MM.1S (cell line): ENCODE results near the gene SLX4IP.
"Not testable (repeated sequence)": the region's sequence is repeated elsewhere in the genome, so short reads cannot be mapped to it uniquely, and the experiment has no call there.

Source experiments
- DNase-seq: peaks from one replicate; pipeline ENCODE4 v3.0.0-alpha.2; 2015
- H2AFZ ChIP-seq: fragments of 300-600 bp; sonication (generic); 2 replicates; pipeline ENCODE4 v1.6.0; 2016; ENCODE audit warnings: antibody characterized with exemption, low read length
- H3F3A ChIP-seq: fragments of 300-600 bp; sonication (generic); 2 replicates; pipeline ENCODE4 v1.6.1; 2016; ENCODE audit warnings: mild to moderate bottlenecking, antibody characterized with exemption, low read length, moderate library complexity, mixed read lengths; ENCODE audit not compliant: insufficient read depth
- H3K27ac ChIP-seq: fragments of 300-600 bp; sonication (generic); 2 replicates; pipeline ENCODE4 v1.5.1; 2016; ENCODE audit warnings: mild to moderate bottlenecking, low read length
- H3K27me3 ChIP-seq: fragments of 300-600 bp; sonication (generic); replicated peaks from 2 replicates; pipeline ENCODE4 v1.6.0; 2016; ENCODE audit warnings: low read length; ENCODE audit not compliant: insufficient read depth
- H3K36me3 ChIP-seq: fragments of 300-600 bp; sonication (generic); replicated peaks from 2 replicates; pipeline ENCODE4 v1.6.1; 2016; ENCODE audit warnings: mild to moderate bottlenecking, low read length, mixed read lengths; ENCODE audit not compliant: insufficient read depth
- H3K4me1 ChIP-seq: fragments of 300-600 bp; sonication (generic); 2 replicates; pipeline ENCODE4 v1.6.1; 2016; ENCODE audit warnings: low read length, mixed read lengths
- H3K4me2 ChIP-seq: fragments of 300-600 bp; sonication (generic); 2 replicates; pipeline ENCODE4 v1.6.0; 2016; ENCODE audit warnings: low read depth, low read length
- H3K4me3 ChIP-seq: fragments of 300-600 bp; sonication (generic); 2 replicates; pipeline ENCODE4 v1.5.1; 2016; ENCODE audit warnings: low read length, mixed read lengths
- H3K79me2 ChIP-seq: fragments of 300-600 bp; sonication (generic); 2 replicates; pipeline ENCODE4 v1.6.1; 2016; ENCODE audit warnings: mixed run types, low read length, mixed read lengths
- H3K9ac ChIP-seq: fragments of 300-600 bp; sonication (generic); 2 replicates; pipeline ENCODE4 v1.6.1; 2016; ENCODE audit warnings: low read length, mixed read lengths
- H3K9me2 ChIP-seq: fragments of 300-600 bp; sonication (generic); replicated peaks from 2 replicates; pipeline ENCODE4 v1.6.1; 2016; ENCODE audit warnings: mild to moderate bottlenecking, low read length, mixed read lengths; ENCODE audit not compliant: insufficient read depth
- H3K9me3 ChIP-seq: fragments of 300-600 bp; sonication (generic); replicated peaks from 2 replicates; pipeline ENCODE4 v1.6.1; 2016; ENCODE audit warnings: mild to moderate bottlenecking, low read length, mixed read lengths; ENCODE audit not compliant: insufficient read depth
- H4K20me1 ChIP-seq: fragments of 300-600 bp; sonication (generic); 2 replicates; pipeline ENCODE4 v1.6.1; 2016; ENCODE audit warnings: mild to moderate bottlenecking, low read length, moderate library complexity, mixed read lengths; ENCODE audit not compliant: insufficient read depth
- EZH2 ChIP-seq: fragments of 300-600 bp; sonication (generic); optimal IDR thresholded peaks from 2 replicates; pipeline ENCODE3; 2017; ENCODE audit warnings: low read depth, mild to moderate bottlenecking, antibody characterized with exemption, low read length, mixed read lengths
- EZH2phosphoT487 ChIP-seq: fragments of 300-600 bp; sonication (generic); IDR thresholded peaks from 2 replicates; pipeline ENCODE4 v1.6.1; 2018; ENCODE audit warnings: antibody characterized with exemption, low read length
- TF ChIP-seq, protein P1 (sequence below): fragments of 300-600 bp; sonication (generic); IDR thresholded peaks from 2 replicates; pipeline ENCODE4 v1.5.1; 2016; ENCODE audit warnings: antibody characterized with exemption, low read length, mixed read lengths

Gene SLX4IP

GRCh38 chr20:10585308-10585707 lies 150.2 kb downstream of the SLX4IP start:
- no peaks in the 10 kb centered on the region for H4K20me1 ChIP-seq
- H3F3A ChIP-seq: no peaks in the 10 kb centered on the region
- H3K4me2 ChIP-seq: no peak overlapping the region
- no peaks in the 10 kb centered on the region for H3K9me2 ChIP-seq
- H3K79me2 ChIP-seq: no peaks in the 10 kb centered on the region
- DNase-seq: no peak
- no peaks in the 10 kb centered on the region for H3K36me3 ChIP-seq
- H2AFZ ChIP-seq: no peak overlapping the region
- no peak for TF ChIP-seq EZH2phosphoT487
- TF ChIP-seq EZH2: no peak
- TF ChIP-seq, protein P1, sequence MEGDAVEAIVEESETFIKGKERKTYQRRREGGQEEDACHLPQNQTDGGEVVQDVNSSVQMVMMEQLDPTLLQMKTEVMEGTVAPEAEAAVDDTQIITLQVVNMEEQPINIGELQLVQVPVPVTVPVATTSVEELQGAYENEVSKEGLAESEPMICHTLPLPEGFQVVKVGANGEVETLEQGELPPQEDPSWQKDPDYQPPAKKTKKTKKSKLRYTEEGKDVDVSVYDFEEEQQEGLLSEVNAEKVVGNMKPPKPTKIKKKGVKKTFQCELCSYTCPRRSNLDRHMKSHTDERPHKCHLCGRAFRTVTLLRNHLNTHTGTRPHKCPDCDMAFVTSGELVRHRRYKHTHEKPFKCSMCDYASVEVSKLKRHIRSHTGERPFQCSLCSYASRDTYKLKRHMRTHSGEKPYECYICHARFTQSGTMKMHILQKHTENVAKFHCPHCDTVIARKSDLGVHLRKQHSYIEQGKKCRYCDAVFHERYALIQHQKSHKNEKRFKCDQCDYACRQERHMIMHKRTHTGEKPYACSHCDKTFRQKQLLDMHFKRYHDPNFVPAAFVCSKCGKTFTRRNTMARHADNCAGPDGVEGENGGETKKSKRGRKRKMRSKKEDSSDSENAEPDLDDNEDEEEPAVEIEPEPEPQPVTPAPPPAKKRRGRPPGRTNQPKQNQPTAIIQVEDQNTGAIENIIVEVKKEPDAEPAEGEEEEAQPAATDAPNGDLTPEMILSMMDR: no peak
- no peak overlapping the region for H3K27ac ChIP-seq
- no peaks in the 10 kb centered on the region for H3K9me3 ChIP-seq
- H3K4me3 ChIP-seq: no peak overlapping the region
- no peaks in the 10 kb centered on the region for H3K4me1 ChIP-seq
- no peaks in the 10 kb centered on the region for H3K27me3 ChIP-seq
- H3K9ac ChIP-seq: no peak overlapping the region

- Histone ChIP-seq H3K4me3 (no peak overlapping the region), H3K4me1 (no peaks in the 10 kb centered on the region), H3K36me3 (no peaks in the 10 kb centered on the region), H4K20me1 (no peaks in the 10 kb centered on the region), H3K27ac (no peak overlapping the region), H3K9ac (no peak overlapping the region), H3F3A (no peaks in the 10 kb centered on the region), H3K27me3 (no peaks in the 10 kb centered on the region), H3K79me2 (no peaks in the 10 kb centered on the region), H2AFZ (no peak overlapping the region), H3K9me3 (no peaks in the 10 kb centered on the region), H3K9me2 (no peaks in the 10 kb centered on the region), H3K4me2 (no peak overlapping the region)
- TF ChIP-seq, protein P1: no peak
- TF ChIP-seq EZH2 (no peak), EZH2phosphoT487 (no peak)
- no peak for DNase-seq
These were observed 151.2 kb downstream of the SLX4IP start for GRCh38 chr20:10586296-10586695.

DNA sequence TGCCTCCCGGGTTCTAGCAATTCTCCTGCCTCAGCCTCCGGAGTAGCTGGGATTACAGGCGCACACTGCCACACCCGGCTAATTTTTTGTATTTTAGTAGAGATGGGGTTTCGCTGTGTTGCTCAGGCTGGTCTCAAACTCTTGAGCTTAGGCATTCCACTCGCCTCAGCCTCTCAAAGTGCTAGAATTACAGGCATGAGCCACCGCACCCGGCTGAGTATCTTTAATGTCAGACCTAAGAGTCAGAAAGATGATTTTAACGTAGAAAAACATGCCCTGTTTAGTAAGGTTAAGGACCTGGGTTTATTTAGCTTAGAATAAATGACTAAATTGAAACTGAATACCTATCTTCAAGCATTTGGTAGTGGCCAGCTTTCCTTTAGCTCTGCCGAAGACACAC lies 155.3 kb downstream of the SLX4IP start:
- not testable (repeated sequence) for H3K4me3 ChIP-seq, H3K9ac ChIP-seq, H4K20me1 ChIP-seq, H2AFZ ChIP-seq, H3K36me3 ChIP-seq, H3K4me2 ChIP-seq, H3F3A ChIP-seq, H3K9me2 ChIP-seq, DNase-seq, H3K4me1 ChIP-seq, H3K27ac ChIP-seq, H3K9me3 ChIP-seq, H3K79me2 ChIP-seq, H3K27me3 ChIP-seq

- no peak overlapping the region for H3K4me2 ChIP-seq
- TF ChIP-seq EZH2 (no peak), EZH2phosphoT487 (no peak)
- TF ChIP-seq, protein P1: no peak
These were observed 156.0 kb downstream of the SLX4IP start for GRCh38 chr20:10590950-10591671.

More at GRCh38 chr20:10590950-10591671, 156.0 kb downstream of the SLX4IP start:
- no peaks in the 10 kb centered on the region for H3K9me2 ChIP-seq
- H3F3A ChIP-seq: no peaks in the 10 kb centered on the region
- H3K4me3 ChIP-seq: no peak overlapping the region
- no peak for DNase-seq
- no peaks in the 10 kb centered on the region for H3K36me3 ChIP-seq
- no peaks in the 10 kb centered on the region for H3K4me1 ChIP-seq
- H4K20me1 ChIP-seq: no peaks in the 10 kb centered on the region
- no peak overlapping the region for H3K27ac ChIP-seq
- no peaks in the 10 kb centered on the region for H3K79me2 ChIP-seq
- H3K9me3 ChIP-seq: no peaks in the 10 kb centered on the region
- no peaks in the 10 kb centered on the region for H3K27me3 ChIP-seq
- no peak overlapping the region for H2AFZ ChIP-seq
- no peak overlapping the region for H3K9ac ChIP-seq
